LNCaP clone FGC (cell line): ENCODE data around the gene RHCG.

ENCODE experiments used
- DNase-seq: peaks from one replicate; pipeline ENCODE4 v3.0.0-alpha.2; 2011; ENCODE audit warnings: low read depth
- H3K4me3 ChIP-seq: 2 replicates; pipeline ENCODE4 v1.5.1; 2011; ENCODE audit warnings: mild to moderate bottlenecking, low read depth, low read length, control low read depth
- TF ChIP-seq, protein P1 (sequence below): IDR thresholded peaks from 2 replicates; pipeline ENCODE4 v1.5.1; 2012; ENCODE audit warnings: mild to moderate bottlenecking; ENCODE audit not compliant: control insufficient read depth, insufficient read depth; ENCODE audit errors: extremely low read depth

Gene RHCG

DNA sequence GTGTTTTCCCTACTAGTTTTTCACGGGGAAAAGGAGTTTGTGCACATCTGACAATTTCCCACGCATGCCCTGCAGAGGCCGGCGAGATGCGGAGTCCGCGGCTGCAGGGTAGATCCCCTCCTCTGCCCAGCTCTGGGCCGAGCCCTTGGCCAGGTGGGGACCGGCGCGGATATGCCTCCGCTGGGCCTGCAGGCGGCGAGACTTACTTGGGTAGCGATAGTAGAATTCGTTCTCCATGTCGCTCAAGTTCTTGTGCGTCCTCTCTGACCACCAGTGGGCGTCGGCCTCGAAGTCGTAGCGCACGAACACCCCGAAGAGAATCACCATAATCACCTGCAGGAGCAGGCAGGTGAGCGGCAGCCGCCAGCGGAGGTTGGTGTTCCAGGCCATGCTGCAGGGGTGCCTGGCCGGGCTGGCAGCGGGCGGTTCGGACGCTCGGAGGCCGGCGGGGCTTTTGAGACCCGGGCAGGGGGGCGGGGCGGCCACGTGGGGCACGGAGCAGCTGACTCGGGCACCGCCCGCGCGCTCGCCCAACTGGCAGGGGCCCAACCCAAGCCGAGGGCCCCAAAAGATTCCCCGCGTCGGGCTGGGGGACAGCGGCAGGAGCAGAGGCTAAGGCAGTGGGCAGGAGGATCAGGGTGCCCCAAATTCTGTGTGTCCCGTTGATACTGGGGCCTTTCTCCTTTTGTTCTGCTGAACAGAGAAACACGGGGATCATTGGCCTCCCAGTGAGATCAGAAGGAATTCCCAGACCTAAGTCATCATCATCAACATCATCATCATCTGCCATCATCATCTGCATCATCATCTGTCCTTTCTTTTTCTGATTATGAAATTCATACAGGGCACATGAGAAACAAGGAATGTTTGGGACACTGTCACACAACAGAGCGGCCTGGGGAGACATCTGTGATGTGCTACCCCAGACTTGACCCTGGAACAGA is at the start of gene RHCG:
Gene RHCG (minus strand): TSS at position 429 of the 944 bp plus-strand sequence. CDS start 39 bp downstream, at position 390.
- no peak within 1 kb of the TSS for H3K4me3 ChIP-seq
- DNase-seq = no peak
- TF ChIP-seq, protein P1, sequence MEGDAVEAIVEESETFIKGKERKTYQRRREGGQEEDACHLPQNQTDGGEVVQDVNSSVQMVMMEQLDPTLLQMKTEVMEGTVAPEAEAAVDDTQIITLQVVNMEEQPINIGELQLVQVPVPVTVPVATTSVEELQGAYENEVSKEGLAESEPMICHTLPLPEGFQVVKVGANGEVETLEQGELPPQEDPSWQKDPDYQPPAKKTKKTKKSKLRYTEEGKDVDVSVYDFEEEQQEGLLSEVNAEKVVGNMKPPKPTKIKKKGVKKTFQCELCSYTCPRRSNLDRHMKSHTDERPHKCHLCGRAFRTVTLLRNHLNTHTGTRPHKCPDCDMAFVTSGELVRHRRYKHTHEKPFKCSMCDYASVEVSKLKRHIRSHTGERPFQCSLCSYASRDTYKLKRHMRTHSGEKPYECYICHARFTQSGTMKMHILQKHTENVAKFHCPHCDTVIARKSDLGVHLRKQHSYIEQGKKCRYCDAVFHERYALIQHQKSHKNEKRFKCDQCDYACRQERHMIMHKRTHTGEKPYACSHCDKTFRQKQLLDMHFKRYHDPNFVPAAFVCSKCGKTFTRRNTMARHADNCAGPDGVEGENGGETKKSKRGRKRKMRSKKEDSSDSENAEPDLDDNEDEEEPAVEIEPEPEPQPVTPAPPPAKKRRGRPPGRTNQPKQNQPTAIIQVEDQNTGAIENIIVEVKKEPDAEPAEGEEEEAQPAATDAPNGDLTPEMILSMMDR = no peak

DNA sequence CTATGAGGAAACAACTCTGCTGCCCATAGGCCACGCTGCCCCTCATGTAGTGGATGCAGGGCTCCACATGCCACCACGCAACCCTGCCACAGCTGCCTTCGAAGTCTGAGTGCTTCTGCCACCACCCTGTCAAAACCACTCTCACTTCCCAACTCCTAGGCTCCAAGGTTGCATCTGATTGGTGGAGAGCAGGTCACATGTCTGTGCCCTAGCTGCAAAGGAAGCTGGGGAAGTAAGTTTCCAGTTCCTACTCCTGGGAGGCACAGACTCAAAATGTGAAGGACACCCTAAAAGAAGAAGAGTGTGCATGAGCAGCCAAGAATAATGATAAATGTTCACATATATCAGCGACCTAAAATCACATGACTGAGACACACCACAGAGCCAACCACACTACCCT is 47.0 kb upstream of the RHCG start:
- H3K4me3 ChIP-seq = no peak overlapping the region
- TF ChIP-seq, protein P1 = no peak
- no peak for DNase-seq

DNA sequence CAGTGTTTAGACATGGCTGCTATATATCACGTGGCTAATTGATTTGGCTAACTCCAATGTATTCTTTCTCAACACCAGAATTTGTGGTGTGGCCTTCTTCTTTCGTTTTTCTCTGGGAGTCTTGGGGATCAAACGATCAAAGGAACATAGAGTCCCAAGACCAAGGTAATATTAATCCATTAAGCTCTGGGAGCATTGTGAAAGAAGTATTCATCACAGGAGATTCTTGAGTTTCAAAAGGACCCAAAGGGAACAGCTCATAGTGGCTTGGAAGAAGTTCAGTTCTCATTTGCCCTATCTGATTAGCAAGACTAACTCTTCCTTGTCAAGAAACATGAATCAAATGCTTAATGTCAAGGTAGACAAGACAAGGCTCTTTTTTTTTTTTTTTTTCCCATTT is 46.0 kb upstream of the RHCG start:
- DNase-seq = no peak
- no peak overlapping the region for H3K4me3 ChIP-seq
- TF ChIP-seq, protein P1 = no peak

DNA sequence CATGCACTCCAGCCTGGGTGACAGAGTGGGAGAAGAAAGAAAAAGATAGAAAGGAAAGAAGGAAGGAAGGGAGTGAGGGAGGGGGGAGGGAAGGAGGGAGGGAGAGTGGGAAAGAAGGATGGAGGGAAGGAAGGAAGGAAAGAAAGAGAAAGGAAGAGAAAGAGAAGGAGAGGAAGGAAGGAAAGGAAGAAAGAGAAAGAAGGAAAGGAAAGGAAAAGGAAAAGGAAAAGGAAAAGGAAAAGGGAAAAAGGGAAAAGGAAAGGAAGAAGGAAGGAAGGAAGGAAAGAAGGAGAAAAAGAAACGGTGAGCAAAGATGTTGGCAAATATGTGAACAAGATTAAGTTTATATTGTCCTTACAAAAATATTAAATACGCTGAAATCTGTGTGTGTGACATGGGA is 42.6 kb upstream of the RHCG start:
- H3K4me3 ChIP-seq = no peak overlapping the region
- DNase-seq = no peak
- TF ChIP-seq, protein P1 = no peak

DNA sequence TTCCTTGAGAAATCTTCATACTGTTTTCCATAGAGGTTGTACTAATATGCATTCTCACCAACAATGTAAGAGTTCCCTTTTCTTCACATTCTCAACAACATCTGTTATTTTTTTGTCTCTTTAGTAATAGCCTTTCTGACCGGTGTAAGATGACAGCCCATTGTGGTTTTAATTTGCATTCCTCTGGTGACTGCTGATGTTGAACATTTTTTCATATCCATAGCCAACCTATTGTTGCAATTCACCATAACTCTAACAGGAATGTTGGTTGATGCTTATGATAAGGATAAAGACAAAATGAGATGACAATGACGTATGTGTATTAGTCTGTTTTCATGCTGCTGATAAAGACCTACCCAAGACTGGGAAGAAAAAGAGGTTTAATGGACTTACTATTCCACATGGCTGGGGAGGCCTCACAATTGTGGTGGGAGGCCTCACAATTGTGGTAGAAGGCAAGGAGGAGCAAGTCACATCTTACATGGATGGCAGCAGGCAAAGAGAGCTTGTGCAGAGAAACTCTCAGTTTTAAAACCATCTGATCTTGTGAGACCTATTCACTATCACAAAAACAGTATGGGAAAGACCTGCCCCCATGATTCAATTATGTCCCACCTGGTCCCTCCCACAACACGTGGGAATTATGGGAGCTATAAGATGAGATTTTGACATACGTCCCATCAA is 37.6 kb upstream of the RHCG start:
- no peak for DNase-seq
- TF ChIP-seq, protein P1 = no peak
- H3K4me3 ChIP-seq = no peak overlapping the region

DNA sequence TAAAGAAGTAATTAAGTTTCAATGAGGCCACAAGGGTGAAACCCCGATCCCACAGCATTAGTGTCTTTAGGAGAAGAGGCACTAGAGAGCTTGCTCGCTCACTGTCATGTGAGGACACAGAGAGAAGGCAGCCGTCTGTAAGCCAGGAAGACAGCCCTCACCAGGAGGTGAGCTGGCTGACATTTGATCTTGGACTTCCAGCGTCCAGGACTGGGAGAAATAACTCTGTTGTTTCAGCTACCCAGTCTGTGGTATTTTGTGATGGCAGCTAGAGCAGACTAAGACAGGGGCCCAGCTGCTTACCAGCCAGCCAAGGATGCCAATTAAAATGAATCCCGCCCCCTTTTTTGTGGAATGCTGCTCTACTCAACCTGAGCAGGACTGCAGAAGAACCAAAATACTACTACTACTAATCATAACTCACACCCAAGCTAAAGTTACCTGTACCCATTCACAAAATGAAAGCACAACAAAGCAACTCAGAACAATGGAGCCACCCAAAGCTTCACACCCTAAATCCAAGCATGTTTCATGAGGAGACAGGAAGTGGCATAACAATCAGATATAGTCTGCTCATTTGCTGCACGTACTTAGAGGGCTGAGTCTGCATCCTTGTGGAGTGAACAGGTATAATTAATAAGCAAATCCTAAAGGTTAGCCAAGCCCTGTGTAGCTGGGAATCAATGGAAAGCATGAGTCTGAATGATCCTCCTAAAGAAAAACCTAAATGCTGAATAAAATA is 35.6 kb upstream of the RHCG start:
- no peak for DNase-seq
- H3K4me3 ChIP-seq = no peak overlapping the region
- TF ChIP-seq, protein P1 = no peak
